ENCODE measurements around the gene RTN4RL1.

- TF ChIP-seq CTCF (IDR thresholded peaks at IDR 0.05 in 8 of 11, conservative IDR thresholded peaks at IDR 0.05 in 3 of 11) (no peak), POLR2AphosphoS5 (IDR thresholded peaks at IDR 0.05) (no peak), POLR2A (IDR thresholded peaks at IDR 0.05) (no peak)
Observed at GRCh38 chr17:2022647-2023240, 2.4 kb downstream of the RTN4RL1 start.

Measured in spleen (tissue), 7 donors.